Activated gamma-delta T cell treated with anti-CD3 and anti-CD28 coated beads, Interleukin-2, amount 50 U/mL, for 16 hours (primary cell): ENCODE measurements around the gene ADCY3.

Source experiments
- DNase-seq: peaks from one replicate; pipeline ENCODE4 v3.0.0-alpha.2; 2020; ENCODE audit warnings: low read depth

Gene ADCY3

DNA sequence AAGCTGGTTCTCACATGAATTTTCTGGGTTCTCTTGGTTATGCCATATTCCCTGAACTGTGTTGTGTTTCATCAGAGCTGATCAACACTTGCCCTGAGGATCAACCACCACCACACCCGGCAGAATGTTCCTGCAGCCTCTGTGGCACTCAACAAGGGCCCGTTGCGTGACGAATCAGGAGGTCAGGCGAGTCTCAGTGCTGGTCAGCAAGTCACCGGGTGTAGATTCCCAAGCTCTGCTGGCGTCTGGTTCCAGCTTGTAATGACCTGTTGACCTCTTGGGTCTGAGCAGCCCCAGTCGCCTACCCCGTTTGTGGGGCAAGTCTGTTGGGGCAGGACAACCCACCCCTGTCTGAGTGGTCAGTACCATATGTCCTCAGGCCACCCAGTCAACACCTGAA lies 46.0 kb downstream of the ADCY3 start:
- no peak for DNase-seq

DNA sequence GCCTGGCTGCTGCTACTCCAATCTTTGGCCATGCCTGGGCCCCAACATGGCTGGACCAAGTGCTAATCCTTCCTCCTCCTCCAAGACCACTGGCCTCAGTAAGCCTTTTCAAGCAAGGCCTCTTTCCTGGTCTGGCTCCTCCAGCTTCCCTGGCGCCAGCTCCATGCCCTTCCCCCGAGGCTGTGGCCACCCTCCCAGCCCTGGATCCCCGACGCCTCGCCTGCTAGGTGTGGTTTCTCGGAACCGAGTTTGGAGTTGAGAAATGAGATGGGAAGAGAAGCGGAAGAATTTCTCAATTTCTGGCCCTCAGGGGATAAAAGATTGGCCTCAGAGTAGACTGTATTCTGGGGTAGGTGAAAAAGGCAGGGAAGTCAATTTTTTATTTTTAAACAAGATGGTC lies 46.4 kb downstream of the ADCY3 start:
- no peak for DNase-seq

- DNase-seq: no peak
Measured at GRCh38 chr2:24872344-24873115, 47.5 kb downstream of the ADCY3 start.

DNA sequence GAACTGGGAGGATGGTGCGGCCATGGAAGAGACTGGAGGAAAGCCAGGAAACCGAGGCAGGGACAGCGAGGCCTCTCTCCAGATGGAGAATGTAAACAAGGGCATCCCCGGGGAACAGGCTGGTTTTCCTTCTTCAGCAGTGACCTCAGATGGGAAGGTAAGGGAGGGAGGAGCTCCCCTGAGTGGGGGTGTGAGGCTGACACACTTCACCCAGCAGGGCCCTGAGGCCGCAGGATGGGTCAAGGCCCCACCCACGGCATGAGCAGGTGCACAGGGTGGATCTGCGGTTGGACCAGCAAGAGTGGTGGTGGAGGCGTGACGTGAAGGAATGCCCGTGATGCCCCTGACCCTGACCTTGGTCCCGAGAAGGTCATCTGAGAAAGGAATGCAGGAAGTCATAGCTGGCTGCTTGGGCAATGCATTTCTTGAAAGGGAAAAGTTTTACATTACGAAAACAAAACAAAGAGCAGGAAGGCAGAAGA lies 48.1 kb downstream of the ADCY3 start:
- DNase-seq: no peak

DNA sequence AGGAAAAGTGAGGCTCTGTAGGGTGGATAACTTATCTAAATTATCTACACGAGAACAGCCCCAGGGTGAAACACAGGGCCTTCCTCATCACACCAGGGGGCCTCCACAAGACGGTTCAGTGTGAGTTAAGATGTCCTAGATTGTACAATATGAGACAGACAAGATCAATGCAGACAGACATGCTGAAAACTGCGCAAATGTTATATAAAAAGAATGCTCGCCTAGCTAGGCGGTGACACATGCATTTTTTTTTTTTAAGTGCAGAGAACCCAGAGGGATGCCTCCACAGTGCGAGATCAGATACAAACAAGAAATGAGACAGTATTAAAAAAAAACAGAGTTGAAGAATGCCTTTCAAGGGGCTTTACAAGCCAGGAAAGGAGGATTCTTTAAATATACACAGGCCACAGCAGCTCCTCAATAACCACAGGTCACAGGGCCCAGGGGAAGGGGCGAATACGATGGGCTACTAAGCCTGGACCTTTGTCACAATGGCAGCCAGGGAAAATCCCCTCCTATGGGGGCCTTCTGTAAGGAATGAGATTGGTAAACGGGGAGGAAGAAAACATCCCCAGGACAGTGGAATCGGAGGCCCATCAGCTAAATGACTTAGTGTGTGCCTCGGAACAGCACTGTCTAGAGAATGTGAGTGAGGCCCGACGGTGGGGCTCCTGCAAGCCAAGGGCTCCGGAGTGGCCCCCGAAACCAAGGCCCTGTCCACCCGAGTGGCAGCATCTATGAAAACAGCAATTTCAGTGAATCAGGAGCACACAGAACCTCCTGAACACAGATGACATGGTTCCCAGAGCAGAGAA lies 48.9 kb downstream of the ADCY3 start:
- no peak for DNase-seq

DNA sequence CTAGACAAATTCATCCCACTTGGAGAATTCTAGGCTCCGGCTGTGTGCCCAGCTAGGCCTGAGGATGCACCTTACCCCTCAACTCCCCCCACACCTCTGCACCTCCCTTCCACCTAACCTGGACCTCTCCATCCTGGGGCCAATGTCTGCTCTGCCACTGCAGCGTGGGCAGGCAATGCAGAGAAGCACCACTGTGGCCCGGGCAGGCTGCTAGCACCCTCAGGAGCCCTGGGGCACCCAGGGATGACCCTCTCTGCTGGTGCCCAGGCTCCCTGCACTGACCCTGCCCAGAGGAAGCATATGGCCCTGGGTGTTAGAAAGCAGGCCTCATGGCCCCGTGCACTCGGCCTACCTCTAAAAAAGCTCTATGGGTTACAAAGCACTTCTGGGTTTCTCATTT lies 49.6 kb downstream of the ADCY3 start:
- no peak for DNase-seq

- DNase-seq: no peak
Measured at GRCh38 chr2:24866946-24867345, 53.1 kb downstream of the ADCY3 start.

GRCh38 chr2:24863641-24864040 lies 56.4 kb downstream of the ADCY3 start:
- DNase-seq: no peak

DNA sequence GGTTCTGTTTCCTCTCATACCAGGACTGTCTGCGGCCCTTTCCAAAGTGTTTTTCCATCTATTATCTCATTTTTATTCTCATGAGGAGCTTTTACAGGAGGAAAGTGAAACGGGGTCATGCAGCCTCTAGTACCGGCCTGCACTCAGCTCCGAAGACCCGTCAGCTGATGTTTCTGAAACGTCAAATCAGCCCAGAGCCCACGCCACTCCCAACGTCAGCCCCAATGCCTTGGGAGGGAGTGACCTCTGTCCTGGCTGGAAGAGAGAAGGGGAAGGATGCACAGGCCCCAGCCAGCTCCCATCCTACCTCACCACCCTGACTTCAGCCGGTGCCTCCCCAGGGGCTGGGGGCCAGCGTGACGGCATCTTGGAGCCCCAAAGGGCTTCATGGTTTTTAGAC lies 58.5 kb downstream of the ADCY3 start:
- DNase-seq: no peak

GRCh38 chr2:24860631-24861030 lies 59.4 kb downstream of the ADCY3 start:
- DNase-seq: no peak

DNA sequence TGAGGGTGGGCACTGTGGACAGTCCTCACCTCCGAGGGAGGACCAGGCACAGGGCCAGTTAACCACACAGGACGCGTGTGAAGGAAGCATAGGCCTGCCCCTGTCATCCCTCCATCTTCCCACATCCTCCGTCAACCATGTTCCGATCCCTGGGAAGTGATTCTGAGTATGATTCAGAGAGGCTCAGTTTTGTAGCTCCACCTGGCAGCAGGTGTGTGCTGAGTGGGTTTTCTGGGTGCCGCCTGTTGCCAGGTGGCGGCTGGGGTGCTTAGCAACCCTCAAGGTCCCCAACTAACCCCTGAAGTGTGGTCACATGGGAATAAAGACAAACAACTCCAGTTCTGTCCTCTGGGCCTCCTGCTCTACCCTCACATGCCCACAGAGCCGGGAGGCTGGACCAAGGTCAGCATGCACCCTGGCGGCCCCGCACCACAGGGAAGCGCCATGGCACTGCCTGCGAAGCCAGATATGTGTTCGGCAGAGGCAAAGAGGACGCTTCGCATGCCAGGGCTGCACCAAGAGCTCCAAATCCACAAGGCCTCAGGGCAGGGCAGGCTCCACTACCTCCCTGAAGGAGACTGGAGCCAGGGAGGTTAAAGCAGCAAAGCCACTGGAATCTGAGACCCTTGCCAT lies 60.0 kb downstream of the ADCY3 start:
- DNase-seq: no peak

GRCh38 chr2:24858996-24859395 lies 61.0 kb downstream of the ADCY3 start:
- no peak for DNase-seq

DNA sequence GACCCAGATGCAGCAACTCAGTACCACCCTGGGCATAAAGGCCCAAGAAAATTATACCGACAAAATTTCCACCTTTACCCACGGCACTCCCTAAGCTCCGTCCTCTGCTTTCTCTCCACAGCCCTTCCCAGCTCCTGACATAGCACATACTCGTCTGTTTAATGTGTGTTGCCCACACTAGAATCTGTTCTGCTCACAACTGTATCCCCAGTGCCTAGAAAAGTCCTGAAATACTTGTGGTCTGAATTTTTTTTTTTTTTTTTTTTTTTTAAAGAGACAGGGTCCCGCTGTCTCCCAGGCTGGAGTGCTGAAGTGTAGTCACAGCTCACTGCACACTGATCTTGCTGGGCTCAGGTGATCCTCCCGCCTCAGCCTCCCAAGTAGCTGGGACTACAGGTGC lies 62.3 kb downstream of the ADCY3 start:
- no peak for DNase-seq

- DNase-seq: no peak
Measured at GRCh38 chr2:24856791-24857211, 63.2 kb downstream of the ADCY3 start.

GRCh38 chr2:24855726-24856125 lies 64.3 kb downstream of the ADCY3 start:
- no peak for DNase-seq

DNA sequence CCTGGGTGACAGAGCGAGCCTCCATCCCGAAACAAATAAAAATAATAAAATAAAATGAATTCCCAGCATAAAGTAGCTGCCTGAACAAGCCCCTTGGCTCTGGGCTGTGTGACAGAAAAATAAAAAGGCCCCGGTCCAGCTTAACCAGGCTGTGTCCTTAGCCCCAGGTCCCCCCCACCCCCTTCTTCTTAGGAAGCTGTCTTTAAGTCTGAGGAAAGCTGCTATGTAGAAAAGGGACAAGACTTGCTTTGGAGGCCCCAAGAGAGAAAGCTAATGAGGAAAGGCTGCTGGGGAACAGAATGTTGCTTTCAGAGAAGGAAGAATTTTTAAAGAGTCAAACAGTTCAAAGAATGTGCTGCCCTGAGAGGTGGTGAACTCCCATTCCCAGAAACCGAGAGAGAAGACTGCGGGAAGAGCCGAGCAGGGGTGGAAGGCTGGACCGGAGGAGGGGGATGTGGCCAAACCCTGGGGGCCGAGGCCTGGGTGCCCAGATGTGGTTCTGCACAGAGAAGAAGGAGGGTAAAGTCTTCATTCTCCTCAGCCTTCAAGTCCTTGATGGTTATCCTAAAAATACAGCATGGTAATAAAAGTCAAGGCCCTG lies 64.9 kb downstream of the ADCY3 start:
- DNase-seq: no peak

- no peak for DNase-seq
Measured at GRCh38 chr2:24853996-24854395, 66.0 kb downstream of the ADCY3 start.

- no peak for DNase-seq
Measured at GRCh38 chr2:24853046-24853445, 67.0 kb downstream of the ADCY3 start.

DNA sequence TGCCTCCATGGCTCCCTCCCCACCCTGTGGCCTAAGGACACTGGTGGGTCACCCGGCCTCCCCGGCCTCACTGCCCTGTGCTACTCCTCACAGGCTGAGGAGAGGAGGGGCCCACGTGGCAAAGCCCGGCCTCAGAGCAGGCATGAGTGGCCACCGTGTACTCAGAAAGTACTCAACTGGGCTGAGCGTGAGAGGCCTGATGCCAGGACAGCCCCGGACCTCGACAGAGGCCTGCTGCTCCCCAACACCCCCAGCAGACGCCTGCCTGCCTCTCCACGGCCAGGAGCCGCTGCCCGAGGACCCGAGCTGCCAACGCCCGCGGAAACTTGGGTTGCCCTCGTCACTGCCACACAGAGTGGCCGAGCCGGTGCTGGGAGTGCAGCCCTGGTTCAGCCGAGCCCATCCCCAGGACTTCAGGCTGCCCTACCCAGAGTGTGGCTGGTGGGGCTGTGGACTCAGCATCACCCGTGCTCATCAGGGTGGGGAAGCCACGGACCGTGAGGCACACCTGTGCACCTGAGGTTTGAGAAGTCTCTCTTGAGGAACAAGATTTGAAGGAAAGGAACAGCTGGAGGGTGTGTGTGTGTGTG lies 67.5 kb downstream of the ADCY3 start:
- no peak for DNase-seq

GRCh38 chr2:24852026-24852425 lies 68.0 kb downstream of the ADCY3 start:
- DNase-seq: no peak

- DNase-seq: no peak
Measured at GRCh38 chr2:24850944-24851343, 69.1 kb downstream of the ADCY3 start.

GRCh38 chr2:24845691-24846090 lies 74.3 kb downstream of the ADCY3 start:
- DNase-seq: no peak
